GM12878 (cell line): Measurements from ENCODE around the gene WDFY4. TPM values are rescaled to one million over a fixed set of nuclear protein-coding genes. Genes with fewer than 3 reads are reported as not detected.

Experiments
- ATAC-seq: fragments of 200-7000 bp; cut with Tn5 transposase; 3 replicates; pipeline ENCODE4 v1.9.1; 2020; ENCODE audit warnings: mild to moderate bottlenecking, moderate library complexity
- BruUV-seq: library from RNA; stranded (reverse); fragments of 400-500 nt; replicated peaks from 2 replicates; lab custom pipeline; 2021; lab: Mats Ljungman, UMichigan
- CTCF ChIA-PET: fragments of 300-600 bp; sonication (Branson Sonifier 250); formaldehyde crosslinking; extraction: SDS; loops from one replicate; lab custom pipeline; 2021; ENCODE audit warnings: inconsistent platforms; lab: Yijun Ruan, JAX
- POLR2A ChIA-PET: fragments of 350-600 bp; formaldehyde crosslinking; extraction: SDS; loops from one replicate; lab custom pipeline; 2021; ENCODE audit warnings: inconsistent platforms; lab: Charles Lee
- RAD21 ChIA-PET: fragments of 300-600 bp; sonication (Branson Sonifier 250); formaldehyde crosslinking; loops from one replicate; lab custom pipeline; 2023; ENCODE audit warnings: antibody characterized with exemption; ENCODE audit not compliant: unreplicated experiment; lab: Charles Lee
- SMC1A ChIA-PET: fragments of 300-600 bp; sonication (Branson Sonifier 250); formaldehyde crosslinking; loops from one replicate; lab custom pipeline; 2023; ENCODE audit not compliant: unreplicated experiment, uncharacterized antibody; lab: Charles Lee
- DNase-seq: peaks from one replicate; pipeline ENCODE4 v3.0.0-alpha.2; 2011; ENCODE audit warnings: low read depth, low spot score
- FAIRE-seq: peaks from 3 replicates; lab custom pipeline; 2011; peaks lifted over from hg19 to GRCh38; lab: Jason Lieb, UNC
- H2AFZ ChIP-seq: 2 replicates; pipeline ENCODE4 v1.6.0; 2011; ENCODE audit warnings: low read depth, low read length, control low read depth; ENCODE audit not compliant: control insufficient read depth
- H3K27ac ChIP-seq: 2 replicates; pipeline ENCODE4 v1.5.1; 2011; ENCODE audit warnings: control low read depth; ENCODE audit not compliant: control insufficient read depth, insufficient read depth
- H3K27me3 ChIP-seq, 2 experiments: replicated peaks in 1 of 2; 2 replicates each; pipeline versions ENCODE4 v1.6.0 to v1.6.1; 2011; ENCODE audit warnings: low read length in 1 of 2; ENCODE audit not compliant: control insufficient read depth in 2 of 2, insufficient read depth in 2 of 2
- H3K36me3 ChIP-seq, 2 experiments: 2 replicates each; pipeline ENCODE4 v1.5.1; 2011; ENCODE audit warnings: low read length in 1 of 2; ENCODE audit not compliant: control insufficient read depth in 2 of 2, insufficient read depth in 2 of 2
- H3K4me1 ChIP-seq: 2 replicates; pipeline ENCODE4 v1.6.1; 2011; ENCODE audit warnings: mild to moderate bottlenecking, low read length, moderate library complexity, mixed read lengths; ENCODE audit not compliant: control insufficient read depth, insufficient read depth
- H3K4me2 ChIP-seq: 2 replicates; pipeline ENCODE4 v1.6.0; 2011; ENCODE audit warnings: control low read depth; ENCODE audit not compliant: control insufficient read depth, insufficient read depth
- H3K4me3 ChIP-seq: fragments of 200-600 bp; sonication (generic); 2 replicates; pipeline ENCODE4 v1.5.1; 2016
- H3K79me2 ChIP-seq: 2 replicates; pipeline ENCODE4 v1.6.0; 2011; ENCODE audit warnings: low read length; ENCODE audit not compliant: control insufficient read depth, insufficient read depth
- H3K9ac ChIP-seq: 2 replicates; pipeline ENCODE4 v1.8.0; 2011; ENCODE audit warnings: low read length, control low read depth, mixed read lengths; ENCODE audit not compliant: control insufficient read depth, insufficient read depth
- H3K9me3 ChIP-seq: replicated peaks from 3 replicates; pipeline ENCODE4 v1.5.1; 2011; ENCODE audit warnings: mild to moderate bottlenecking, low read length; ENCODE audit not compliant: control insufficient read depth, insufficient read depth
- H4K20me1 ChIP-seq: 2 replicates; pipeline ENCODE4 v1.6.0; 2011; ENCODE audit not compliant: control insufficient read depth, insufficient read depth
- CBFB ChIP-seq: IDR thresholded peaks from 2 replicates; pipeline ENCODE4 v1.6.1; 2016; ENCODE audit warnings: antibody characterized with exemption, low read depth
- KAT2A ChIP-seq: conservative IDR thresholded peaks from 2 replicates; pipeline ENCODE4 v1.6.1; 2011; ENCODE audit warnings: low read depth, low read length; ENCODE audit not compliant: control insufficient read depth
- KDM1A ChIP-seq: fragments of 200-600 bp; sonication (generic); IDR thresholded peaks from 2 replicates; pipeline ENCODE4 v1.6.1; 2016; ENCODE audit warnings: borderline replicate concordance
- NR2C1 ChIP-seq: fragments of 450-650 bp; IDR thresholded peaks from 2 replicates; pipeline ENCODE4 v1.6.1; 2017; ENCODE audit warnings: antibody characterized with exemption, mild to moderate bottlenecking, moderate library complexity
- POLR2AphosphoS2 ChIP-seq: IDR thresholded peaks from 2 replicates; pipeline ENCODE4 v1.6.1; 2011; ENCODE audit warnings: low read depth, mild to moderate bottlenecking, low read length, improper control_type of control experiment, moderate library complexity
- SPI1 ChIP-seq: IDR thresholded peaks from 2 replicates; pipeline ENCODE4 v1.6.1; 2011; ENCODE audit warnings: low read depth, mild to moderate bottlenecking, low read length, moderate library complexity, borderline replicate concordance; ENCODE audit not compliant: insufficient read depth
- SREBF2 ChIP-seq: IDR thresholded peaks from 2 replicates; pipeline ENCODE4 v1.6.1; 2012; ENCODE audit warnings: mild to moderate bottlenecking, low read length
- SUPT20H ChIP-seq: IDR thresholded peaks from 2 replicates; pipeline ENCODE4 v1.6.1; 2011; ENCODE audit warnings: low read depth, mild to moderate bottlenecking, low read length, moderate library complexity, borderline replicate concordance; ENCODE audit not compliant: control insufficient read depth
- WGBS: methylation state at CpG from one replicate; pipeline ENCODE4 v1.1.6; 2016; ENCODE audit warnings: low lambda C conversion rate; ENCODE audit not compliant: insufficient replicate concordance, insufficient coverage; ENCODE audit errors: missing lambda C conversion rate; 5-methylcytosine and 5-hydroxymethylcytosine counted together
- in situ Hi-C: fragments of 300-500 bp; cut with MboI; formaldehyde crosslinking; loops from 9 replicates; pipeline ENCODE4 v1.14.3; 2018; ENCODE audit warnings: mixed read lengths
- intact Hi-C: fragments of 100-400 bp; cut with micrococcal nuclease; formaldehyde crosslinking; loops from one replicate; pipeline ENCODE4 v1.14.2; 2022; ENCODE audit not compliant: unreplicated experiment
- polyA plus RNA-seq, 11 experiments: library from polyadenylated mRNA; depleted of rRNA in 4 of 11; unstranded in 6 of 11; stranded (reverse) in 5 of 11; fragments of >200 nt; fragmentation: Nextera tagmentation in 4 of 11; fragmentation: Illumina TruSeq in 1 of 11; extraction: Ambion mirVana in 4 of 11; extraction: Trizol in 1 of 11; gene quantifications; 1 replicate in 1 of 11; 2 replicates in 10 of 11; pipeline versions ENCODE4 v1.2.1 to v1.2.3, GENCODE V29; 2011 to 2016; ENCODE audit warnings: inconsistent platforms in 2 of 11, missing spikeins in 2 of 11, low read depth in 1 of 11
- total RNA-seq, 4 experiments: library from RNA; depleted of rRNA in 3 of 4; stranded (reverse); fragments of >200 nt in 3 of 4; fragmentation: Illumina TruSeq in 1 of 4; extraction: Trizol in 1 of 4; gene quantifications; 2 replicates each; pipeline versions ENCODE4 v1.2.1 to v1.2.3, GENCODE V29; 2013 to 2021
- TF ChIP-seq, protein P1 (sequence below): IDR thresholded peaks from 2 replicates; pipeline ENCODE4 v1.6.1; 2011; ENCODE audit warnings: low read depth, mild to moderate bottlenecking, low read length, moderate library complexity, borderline replicate concordance; ENCODE audit errors: extremely low read depth
- TF ChIP-seq, protein P2 (sequence below): fragments of 450-650 bp; IDR thresholded peaks from 2 replicates; pipeline ENCODE4 v1.6.1; 2017; ENCODE audit warnings: mild to moderate bottlenecking

The WDFY4 gene
- total and polyA plus RNA-seq, 10 of the 15 experiments (the other 5 are each of a cell fraction or from before 2014, with no cell fraction given) = 13.5 to 132 (median 47.3) TPM

DNA sequence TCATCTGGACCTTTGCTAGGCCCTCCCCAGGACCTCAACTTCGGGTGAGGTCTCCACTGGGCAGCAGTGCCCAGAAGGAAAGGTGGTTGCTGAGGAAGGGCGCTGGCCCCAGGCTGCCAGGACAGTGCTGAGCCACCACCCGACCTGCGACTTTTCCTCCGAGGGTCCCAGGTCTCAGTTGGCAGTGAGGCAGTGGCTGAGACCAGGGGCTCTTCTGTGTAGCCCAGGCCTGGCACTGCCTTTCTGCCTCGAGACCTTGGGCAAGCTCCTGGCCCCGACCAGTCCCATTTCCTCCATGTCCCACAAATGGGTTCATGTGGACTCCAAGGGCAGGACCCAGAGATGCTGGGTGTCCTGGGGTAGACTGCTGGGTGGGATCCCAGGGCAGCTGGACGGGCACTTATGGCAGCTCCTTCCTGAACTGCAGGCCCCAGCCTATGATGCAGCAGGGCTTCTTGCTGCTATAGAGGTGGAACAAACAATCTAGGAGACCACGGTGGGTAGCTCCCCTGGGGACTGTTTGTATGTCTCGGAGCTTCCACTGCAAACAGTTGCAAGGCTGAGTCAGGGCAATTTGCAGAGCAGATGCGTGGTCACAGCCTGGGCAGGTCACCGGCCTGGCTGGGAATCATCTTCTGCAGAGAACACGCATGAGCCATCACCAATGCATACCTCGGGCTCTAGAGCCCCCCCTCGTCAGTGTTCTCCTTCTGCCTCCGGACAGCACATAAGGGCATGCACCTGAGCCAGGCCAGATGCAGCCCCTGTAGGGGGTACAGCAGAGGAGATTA lies 272.9 kb downstream of the WDFY4 start:
- no peak for ATAC-seq
- ChIA-PET CTCF (no interaction called here), SMC1A (interaction anchor here (0.6 kb wide), 1 partner anchor 247 kb away, joined by 3 read pairs; no protein-coding TSS in a partner anchor), POLR2A (no interaction called here), RAD21 (no interaction called here)
- 94% methylated on average over 16 of the region's 16 CpGs for WGBS
- no peak for DNase-seq
- FAIRE-seq = no peak
- Histone ChIP-seq H3K79me2 (no peaks in the 10 kb centered on the region), H3K4me3 (no peak overlapping the region), H3K4me2 (no peak overlapping the region), H3K9me3 (no peaks in the 10 kb centered on the region), H3K27me3 (no peaks in the 10 kb centered on the region), H3K9ac (no peak overlapping the region), H4K20me1 (no peaks in the 10 kb centered on the region), H3K36me3 (peaks cover 21 to 34% of the 10 kb centered on the region in 2 experiments), H2AFZ (no peak overlapping the region), H3K27ac (no peak overlapping the region), H3K4me1 (no peaks in the 10 kb centered on the region)
- in situ Hi-C loops (no loop called here), intact Hi-C loops (no loop called here)
- no TSS peak for BruUV-seq
- TF ChIP-seq, protein P1, sequence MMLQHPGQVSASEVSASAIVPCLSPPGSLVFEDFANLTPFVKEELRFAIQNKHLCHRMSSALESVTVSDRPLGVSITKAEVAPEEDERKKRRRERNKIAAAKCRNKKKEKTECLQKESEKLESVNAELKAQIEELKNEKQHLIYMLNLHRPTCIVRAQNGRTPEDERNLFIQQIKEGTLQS = no peak
- TF ChIP-seq KAT2A (no peak), NR2C1 (no peak), SREBF2 (no peak), SUPT20H (no peak), POLR2AphosphoS2 (no peak), KDM1A (no peak), SPI1 (no peak), CBFB (no peak)
- TF ChIP-seq, protein P2, sequence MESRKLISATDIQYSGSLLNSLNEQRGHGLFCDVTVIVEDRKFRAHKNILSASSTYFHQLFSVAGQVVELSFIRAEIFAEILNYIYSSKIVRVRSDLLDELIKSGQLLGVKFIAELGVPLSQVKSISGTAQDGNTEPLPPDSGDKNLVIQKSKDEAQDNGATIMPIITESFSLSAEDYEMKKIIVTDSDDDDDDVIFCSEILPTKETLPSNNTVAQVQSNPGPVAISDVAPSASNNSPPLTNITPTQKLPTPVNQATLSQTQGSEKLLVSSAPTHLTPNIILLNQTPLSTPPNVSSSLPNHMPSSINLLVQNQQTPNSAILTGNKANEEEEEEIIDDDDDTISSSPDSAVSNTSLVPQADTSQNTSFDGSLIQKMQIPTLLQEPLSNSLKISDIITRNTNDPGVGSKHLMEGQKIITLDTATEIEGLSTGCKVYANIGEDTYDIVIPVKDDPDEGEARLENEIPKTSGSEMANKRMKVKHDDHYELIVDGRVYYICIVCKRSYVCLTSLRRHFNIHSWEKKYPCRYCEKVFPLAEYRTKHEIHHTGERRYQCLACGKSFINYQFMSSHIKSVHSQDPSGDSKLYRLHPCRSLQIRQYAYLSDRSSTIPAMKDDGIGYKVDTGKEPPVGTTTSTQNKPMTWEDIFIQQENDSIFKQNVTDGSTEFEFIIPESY = no peak
